AG04450 (cell line): ENCODE results near the gene DCUN1D3. TPM values are rescaled to one million over a fixed set of nuclear protein-coding genes. Genes with fewer than 3 reads are reported as not detected.

Experiments
- CTCF ChIA-PET: fragments of 300-600, 350-600 bp; formaldehyde crosslinking; extraction: SDS; loops from one replicate; lab custom pipeline; 2022; ENCODE audit warnings: antibody characterized with exemption, inconsistent platforms; lab: Charles Lee
- POLR2A ChIA-PET: fragments of 350-600 bp; formaldehyde crosslinking; extraction: SDS; loops from one replicate; lab custom pipeline; 2021; ENCODE audit warnings: antibody characterized with exemption, inconsistent platforms; lab: Yijun Ruan, JAX
- DNase-seq: peaks from one replicate; pipeline ENCODE4 v3.0.0-alpha.2; 2011; ENCODE audit warnings: low read depth, low spot score
- H3K27ac ChIP-seq: one replicate; pipeline ENCODE4 v1.5.1; 2012; ENCODE audit warnings: low read depth, low read length, control low read depth
- H3K27me3 ChIP-seq: one replicate; pipeline ENCODE4 v1.6.0; 2012; ENCODE audit warnings: low read length; ENCODE audit not compliant: control insufficient read depth, insufficient read depth
- H3K4me3 ChIP-seq: 2 replicates; pipeline ENCODE4 v1.5.1; 2011; ENCODE audit warnings: mild to moderate bottlenecking, low read depth, low read length, control low read depth
- H3K9me3 ChIP-seq: 2 replicates; pipeline ENCODE4 v1.5.1; 2012; ENCODE audit warnings: low read length; ENCODE audit not compliant: control insufficient read depth, insufficient read depth
- polyA plus RNA-seq: library from polyadenylated mRNA; depleted of rRNA; stranded (reverse); fragments of >200 nt; gene quantifications from 2 replicates; pipeline ENCODE4 v1.2.3, GENCODE V29; 2011
- TF ChIP-seq, protein P1 (sequence below): IDR thresholded peaks from 2 replicates; pipeline ENCODE4 v1.5.1; 2011; ENCODE audit warnings: low read depth, low read length, control low read depth, inconsistent platforms

DCUN1D3 gene
- polyA plus RNA-seq, 1 experiment, result 11.3 TPM

DNA sequence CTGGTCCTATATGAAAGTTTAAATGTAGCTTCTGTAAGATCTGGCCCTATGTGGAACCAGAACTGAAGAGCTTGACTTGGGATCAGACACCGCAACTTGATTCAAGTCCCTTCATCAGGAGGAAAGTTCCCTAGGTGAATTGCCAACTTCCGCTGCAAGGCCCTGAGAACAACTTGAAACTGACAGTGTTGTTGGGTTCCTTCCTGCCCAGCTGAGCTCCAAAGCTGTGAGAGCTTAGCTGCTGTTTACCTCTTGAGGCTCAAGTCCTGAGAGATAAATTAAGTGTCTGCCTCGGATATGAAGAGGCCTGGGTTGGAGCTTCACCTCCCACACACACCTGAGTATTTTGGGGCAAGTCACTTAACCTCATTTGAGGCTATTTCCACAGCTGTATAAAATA lies 49.2 kb downstream of the DCUN1D3 start:
- Histone ChIP-seq H3K9me3 (no peaks in the 10 kb centered on the region), H3K4me3 (no peak overlapping the region), H3K27ac (peak overlapping the region; percentile 49), H3K27me3 (no peaks in the 10 kb centered on the region)
- TF ChIP-seq, protein P1, sequence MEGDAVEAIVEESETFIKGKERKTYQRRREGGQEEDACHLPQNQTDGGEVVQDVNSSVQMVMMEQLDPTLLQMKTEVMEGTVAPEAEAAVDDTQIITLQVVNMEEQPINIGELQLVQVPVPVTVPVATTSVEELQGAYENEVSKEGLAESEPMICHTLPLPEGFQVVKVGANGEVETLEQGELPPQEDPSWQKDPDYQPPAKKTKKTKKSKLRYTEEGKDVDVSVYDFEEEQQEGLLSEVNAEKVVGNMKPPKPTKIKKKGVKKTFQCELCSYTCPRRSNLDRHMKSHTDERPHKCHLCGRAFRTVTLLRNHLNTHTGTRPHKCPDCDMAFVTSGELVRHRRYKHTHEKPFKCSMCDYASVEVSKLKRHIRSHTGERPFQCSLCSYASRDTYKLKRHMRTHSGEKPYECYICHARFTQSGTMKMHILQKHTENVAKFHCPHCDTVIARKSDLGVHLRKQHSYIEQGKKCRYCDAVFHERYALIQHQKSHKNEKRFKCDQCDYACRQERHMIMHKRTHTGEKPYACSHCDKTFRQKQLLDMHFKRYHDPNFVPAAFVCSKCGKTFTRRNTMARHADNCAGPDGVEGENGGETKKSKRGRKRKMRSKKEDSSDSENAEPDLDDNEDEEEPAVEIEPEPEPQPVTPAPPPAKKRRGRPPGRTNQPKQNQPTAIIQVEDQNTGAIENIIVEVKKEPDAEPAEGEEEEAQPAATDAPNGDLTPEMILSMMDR, result no peak
- DNase-seq, result no peak
- ChIA-PET POLR2A (interaction anchor here (0.5 to 2.4 kb wide), 3 partner anchors 49 to 450 kb away, joined by 10 to 13 read pairs (median 13); partner anchors contain the start of genes DCUN1D3 and LYRM1), CTCF (interaction anchor here (0.6 to 7.3 kb wide), 34 partner anchors 9 to 451 kb away, joined by 3 to 59 read pairs (median 4); partner anchors contain the start of genes DCUN1D3, LDAF1 and LYRM1)

DNA sequence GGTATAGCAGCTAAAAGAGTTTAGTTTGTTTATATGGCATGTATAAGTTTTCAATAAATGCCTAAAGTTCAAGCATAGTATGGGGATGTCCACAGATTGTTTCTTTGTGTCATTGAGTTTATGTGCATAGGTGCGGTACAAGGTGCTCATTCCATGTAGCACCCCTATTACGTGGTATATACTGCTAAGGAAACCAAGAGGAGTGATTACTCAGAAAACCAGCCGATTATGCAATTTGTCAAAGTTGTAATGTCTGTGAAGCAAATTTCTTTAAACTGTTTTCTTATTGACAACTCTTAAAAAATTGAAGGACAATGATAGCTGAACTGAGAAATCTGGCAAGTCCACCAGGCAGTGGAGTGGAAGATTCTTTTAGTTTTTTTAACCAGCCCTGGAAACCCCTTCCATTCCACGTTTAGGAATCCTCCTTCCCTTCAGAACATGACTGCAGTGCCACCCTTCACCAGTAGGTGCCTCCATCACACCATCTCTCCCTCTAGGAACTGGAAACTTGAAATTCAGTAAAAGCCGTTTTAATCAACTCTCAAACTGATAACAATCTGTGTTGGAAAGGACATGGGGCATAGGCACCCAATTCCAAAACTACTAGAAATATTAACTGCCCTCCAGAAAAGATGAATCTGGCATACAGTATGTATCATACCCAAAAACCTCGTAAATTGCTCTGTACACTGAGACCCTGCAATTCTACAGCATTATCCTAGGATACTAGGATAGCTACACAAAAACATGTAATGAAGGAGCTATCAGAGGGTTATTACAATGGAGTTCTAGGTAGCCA lies 50.4 kb downstream of the DCUN1D3 start:
- TF ChIP-seq, protein P1, result peak; percentile 100
- Histone ChIP-seq H3K4me3 (no peak overlapping the region), H3K27me3 (no peaks in the 10 kb centered on the region), H3K9me3 (no peaks in the 10 kb centered on the region), H3K27ac (no peak overlapping the region)
- peak; percentile 41 for DNase-seq
- POLR2A ChIA-PET, result interaction anchor here (2.4 kb wide), 1 partner anchor 51 kb away, joined by 13 read pairs; the partner anchor contains the start of genes DCUN1D3 and LYRM1
- CTCF ChIA-PET, result interaction anchor here (0.5 to 7.3 kb wide), 49 partner anchors 8 to 452 kb away, joined by 3 to 59 read pairs (median 4); partner anchors contain the start of genes DCUN1D3, LDAF1 and LYRM1

DNA sequence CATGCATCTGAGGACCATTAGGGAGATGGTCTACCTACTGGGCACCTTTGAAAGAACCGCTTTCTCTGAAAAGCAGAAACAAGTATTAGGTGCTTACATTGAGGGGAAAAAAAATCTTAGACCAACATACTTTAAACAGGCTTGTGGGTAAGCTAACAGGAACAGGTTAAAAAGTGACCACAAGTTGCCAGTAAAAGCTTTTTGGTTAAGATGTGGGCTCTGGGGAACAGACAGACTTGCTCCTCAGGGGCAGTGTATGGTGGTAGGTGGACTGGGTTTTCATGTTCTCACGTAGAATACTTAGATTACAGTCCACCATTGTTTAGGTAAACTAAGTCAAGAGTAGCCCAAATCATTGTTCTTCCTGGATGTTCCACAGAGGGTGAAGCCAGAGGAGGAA lies 52.6 kb downstream of the DCUN1D3 start:
- Histone ChIP-seq H3K27me3 (no peaks in the 10 kb centered on the region), H3K4me3 (no peak overlapping the region), H3K9me3 (no peaks in the 10 kb centered on the region), H3K27ac (no peak overlapping the region)
- CTCF ChIA-PET, result interaction anchor here (0.6 to 7.3 kb wide), 5 partner anchors 171 to 810 kb away, joined by 3 to 59 read pairs (median 3); no protein-coding TSS in a partner anchor
- no peak for DNase-seq
- TF ChIP-seq, protein P1, result no peak
- POLR2A ChIA-PET, result no interaction called here

DNA sequence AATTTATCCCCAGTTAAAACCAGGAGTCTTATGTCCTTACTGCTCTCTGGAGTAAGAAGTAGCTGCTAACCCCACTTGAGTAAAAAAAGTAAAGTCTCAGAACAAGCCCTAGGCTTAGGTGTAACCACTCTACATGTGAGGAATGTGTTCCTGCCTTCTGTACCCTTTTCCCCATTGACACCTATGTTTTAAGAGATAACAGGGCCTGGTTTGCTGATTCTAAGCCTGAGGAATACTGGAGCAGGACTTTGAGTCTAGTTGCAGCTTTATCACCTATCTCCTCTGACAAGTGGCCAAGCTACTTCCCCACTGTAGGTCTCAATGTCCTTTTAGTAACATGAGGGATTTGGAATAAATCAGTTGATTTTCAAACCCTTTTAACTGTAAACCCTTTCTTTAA lies 53.6 kb downstream of the DCUN1D3 start:
- Histone ChIP-seq H3K27me3 (no peaks in the 10 kb centered on the region), H3K4me3 (no peak overlapping the region), H3K9me3 (no peaks in the 10 kb centered on the region), H3K27ac (no peak overlapping the region)
- ChIA-PET CTCF (interaction anchor here (0.6 to 7.3 kb wide), 3 partner anchors 234 to 238 kb away, joined by 3 to 59 read pairs (median 6); no protein-coding TSS in a partner anchor), POLR2A (no interaction called here)
- no peak for DNase-seq
- TF ChIP-seq, protein P1, result no peak

DNA sequence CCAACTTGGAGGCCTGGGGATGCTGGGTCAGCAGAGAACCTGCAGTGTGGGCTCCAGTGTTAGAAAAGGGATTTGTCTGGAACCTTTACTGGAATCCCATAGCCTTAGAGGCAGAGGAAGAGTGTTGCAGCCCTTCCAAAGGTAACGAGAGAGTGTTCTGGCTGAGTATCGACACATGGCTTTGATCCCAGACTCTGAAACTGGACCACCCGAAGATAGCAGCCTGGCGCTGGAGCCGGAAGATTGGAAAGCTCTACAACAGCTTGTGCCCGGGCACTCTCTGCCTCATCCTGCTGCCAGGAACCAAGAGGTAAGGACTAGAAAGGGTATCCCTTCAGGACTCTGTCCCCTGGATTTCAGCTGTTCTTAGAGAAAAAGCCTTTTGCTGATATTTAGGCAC lies 54.1 kb downstream of the DCUN1D3 start:
- H3K27ac ChIP-seq, result no peak overlapping the region
- H3K27me3 ChIP-seq, result no peaks in the 10 kb centered on the region
- TF ChIP-seq, protein P1, result no peak
- no peaks in the 10 kb centered on the region for H3K9me3 ChIP-seq
- ChIA-PET CTCF (interaction anchor here (0.7 to 7.3 kb wide), 2 partner anchors 235 to 239 kb away, joined by 3 to 59 read pairs; no protein-coding TSS in a partner anchor), POLR2A (no interaction called here)
- DNase-seq, result no peak
- H3K4me3 ChIP-seq, result no peak overlapping the region
